Muscle layer of colon (tissue), 2 donors: Measurements from ENCODE around the gene SRM.
"Not testable (repeated sequence)": the region's sequence is repeated elsewhere in the genome, so short reads cannot be mapped to it uniquely, and the experiment has no call there.

Experiments
- H3K27ac ChIP-seq: one replicate; pipeline ENCODE4 v1.7.0; 2013; ENCODE audit warnings: low read depth, mild to moderate bottlenecking, low read length, moderate library complexity
- H3K27me3 ChIP-seq, 2 donors: one replicate each; pipeline ENCODE4 v1.7.0; 2013; ENCODE audit warnings: low read length in 2 of 2, mild to moderate bottlenecking in 2 of 2; ENCODE audit not compliant: insufficient read depth in 2 of 2, control insufficient read depth in 1 of 2
- H3K36me3 ChIP-seq: one replicate; pipeline ENCODE4 v1.7.0; 2013; ENCODE audit warnings: mild to moderate bottlenecking, low read length; ENCODE audit not compliant: insufficient read depth
- H3K4me1 ChIP-seq: one replicate; pipeline ENCODE4 v1.7.0; 2013; ENCODE audit warnings: mild to moderate bottlenecking, low read length; ENCODE audit not compliant: insufficient read depth
- H3K4me3 ChIP-seq, 2 donors: one replicate each; pipeline ENCODE4 v1.7.0; 2013; ENCODE audit warnings: low read length in 2 of 2, low read depth in 1 of 2, mild to moderate bottlenecking in 1 of 2, moderate library complexity in 1 of 2
- H3K9ac ChIP-seq: one replicate; pipeline ENCODE4 v1.7.0; 2013; ENCODE audit warnings: low read length
- H3K9me3 ChIP-seq: one replicate; pipeline ENCODE4 v1.7.0; 2013; ENCODE audit warnings: mild to moderate bottlenecking, low read length
- donor health status: abdominal sarcoma.
- donor health status: Adenocarcinoma of cecum.

The SRM gene

DNA sequence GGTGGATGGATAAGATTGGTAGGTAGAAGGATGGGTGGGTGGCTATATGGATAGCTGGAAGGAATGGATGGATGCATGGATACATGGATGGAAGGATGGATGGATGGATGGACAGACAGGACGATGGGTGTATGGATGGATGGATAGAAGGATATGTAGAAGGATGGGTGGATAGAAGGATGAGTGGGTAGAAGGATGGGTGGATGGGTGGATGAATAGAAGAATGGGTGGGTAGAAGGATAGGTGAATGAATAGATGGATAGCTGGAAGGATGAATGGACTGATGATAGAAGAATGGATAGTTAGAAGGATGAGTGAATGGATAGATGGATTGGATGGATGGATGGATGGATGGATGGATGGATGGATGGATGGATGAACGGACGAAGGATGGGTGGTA lies 17.8 kb downstream of the SRM start:
- H3K4me3 ChIP-seq, result no peak overlapping the region
- no peaks in the 10 kb centered on the region for H3K27me3 ChIP-seq
- H3K4me1 ChIP-seq, result peaks cover 12% of the 10 kb centered on the region
- H3K27ac ChIP-seq, result no peak overlapping the region
- no peak overlapping the region for H3K9ac ChIP-seq
- H3K9me3 ChIP-seq, result no peaks in the 10 kb centered on the region
- H3K36me3 ChIP-seq, result no peaks in the 10 kb centered on the region

DNA sequence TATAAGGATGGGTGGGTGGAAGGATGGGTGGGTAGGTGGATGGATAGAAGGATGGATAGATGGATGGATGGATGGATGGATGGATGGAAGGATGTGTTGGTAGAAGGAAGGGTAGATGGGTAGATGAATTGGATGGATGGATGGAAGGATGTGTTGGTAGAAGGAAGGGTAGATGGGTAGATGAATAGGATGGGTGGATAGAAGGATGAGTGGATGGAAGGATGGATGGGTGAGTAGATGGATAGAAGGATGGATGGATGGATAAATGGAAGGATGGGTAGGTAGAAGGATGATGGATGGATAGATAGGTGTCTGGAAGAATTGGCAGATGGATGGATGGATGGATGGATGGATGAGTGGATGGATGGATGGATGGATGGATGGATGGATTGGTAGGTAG lies 18.8 kb downstream of the SRM start:
- no peak overlapping the region for H3K4me3 ChIP-seq

DNA sequence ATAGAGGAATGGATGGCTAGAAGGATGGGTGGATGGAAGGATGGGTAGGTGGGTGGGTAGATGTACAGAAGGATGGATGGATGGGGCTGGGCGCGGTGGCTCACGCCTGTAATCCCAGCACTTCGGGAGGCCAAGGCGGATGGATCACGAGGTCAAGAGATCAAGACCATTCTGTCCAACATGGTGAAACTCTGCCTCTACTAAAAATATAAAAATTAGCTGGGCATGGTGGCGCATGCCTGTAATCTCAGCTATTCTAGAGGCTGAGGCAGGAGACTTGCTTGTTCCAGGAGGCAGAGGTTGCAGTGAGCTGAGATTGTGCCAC lies 19.8 kb downstream of the SRM start:
- not testable (repeated sequence) for H3K27ac ChIP-seq, H3K27me3 ChIP-seq, H3K4me3 ChIP-seq, H3K9me3 ChIP-seq, H3K9ac ChIP-seq, H3K36me3 ChIP-seq
- peaks cover 12% of the 10 kb centered on the region for H3K4me1 ChIP-seq

More for the DNA sequence above, 18.8 kb downstream of the SRM start:
- Histone ChIP-seq H3K27ac (no peak overlapping the region), H3K4me1 (peaks cover 12% of the 10 kb centered on the region), H3K27me3 (no peaks in the 10 kb centered on the region), H3K9ac (no peak overlapping the region), H3K9me3 (no peaks in the 10 kb centered on the region), H3K36me3 (no peaks in the 10 kb centered on the region)

DNA sequence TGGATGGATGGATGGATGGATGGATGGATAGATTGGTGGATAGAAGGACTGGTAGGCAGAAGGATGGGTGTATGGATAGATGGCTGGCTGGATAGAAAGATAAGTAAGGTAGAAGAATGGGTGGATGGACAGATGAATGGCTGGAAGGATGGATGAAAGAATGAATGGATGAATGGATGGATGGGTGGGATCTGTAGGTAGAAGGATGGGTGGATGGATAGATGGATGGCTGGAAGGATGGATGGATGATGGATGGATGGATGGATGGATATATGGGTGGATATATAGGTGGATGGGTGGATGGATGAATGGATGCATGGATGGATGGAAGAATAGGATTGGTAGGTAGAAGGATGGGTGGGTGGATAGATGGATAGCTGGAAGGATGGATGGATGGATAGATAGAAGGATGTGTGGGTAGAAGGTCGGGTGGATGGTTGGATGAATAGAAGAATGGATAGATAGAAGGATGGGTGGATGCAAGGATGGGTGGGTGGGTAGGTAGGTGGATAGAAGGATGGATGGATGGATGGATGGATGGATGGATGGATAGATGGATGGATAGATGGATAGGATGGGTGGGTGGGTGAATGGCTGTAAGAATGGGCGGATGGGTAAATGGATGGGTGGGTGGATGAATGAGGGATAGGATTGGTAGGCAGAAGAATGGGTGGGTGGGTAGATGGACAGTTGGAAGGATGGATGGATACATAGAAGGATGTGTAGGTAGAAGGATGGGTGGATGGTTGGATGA lies 20.3 kb downstream of the SRM start:
- Histone ChIP-seq H3K36me3 (no peaks in the 10 kb centered on the region), H3K4me1 (peaks cover 12% of the 10 kb centered on the region), H3K27ac (no peak overlapping the region), H3K4me3 (no peak overlapping the region), H3K9ac (no peak overlapping the region), H3K9me3 (no peaks in the 10 kb centered on the region), H3K27me3 (no peaks in the 10 kb centered on the region)

DNA sequence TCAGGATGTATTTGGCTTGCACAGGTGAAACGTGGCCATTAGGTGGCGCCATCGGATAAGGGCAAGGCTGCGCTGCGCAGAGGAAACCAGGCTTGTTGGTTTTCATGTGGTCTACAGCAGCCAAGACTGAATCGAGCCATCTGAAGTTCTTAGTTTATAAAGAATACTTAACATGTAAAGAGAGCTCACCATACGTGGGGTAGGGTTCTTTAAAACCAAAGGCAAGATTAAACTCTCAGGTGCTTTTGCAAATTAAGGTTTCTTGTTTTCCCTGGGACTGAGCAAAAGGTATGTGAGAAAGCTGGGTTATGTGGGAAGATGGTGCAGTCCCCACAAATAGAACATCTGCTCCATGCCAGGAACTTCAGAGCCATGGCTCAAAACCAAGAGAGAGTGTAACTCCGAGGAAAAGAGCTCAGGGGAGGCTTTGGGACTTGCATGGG lies 22.1 kb downstream of the SRM start:
- Histone ChIP-seq H3K4me3 (peak overlapping the region in 1 of 2 donors; percentile 32), H3K27me3 (no peaks in the 10 kb centered on the region), H3K9ac (no peak overlapping the region), H3K36me3 (no peaks in the 10 kb centered on the region), H3K27ac (no peak overlapping the region), H3K4me1 (peaks cover 12% of the 10 kb centered on the region), H3K9me3 (no peaks in the 10 kb centered on the region)

DNA sequence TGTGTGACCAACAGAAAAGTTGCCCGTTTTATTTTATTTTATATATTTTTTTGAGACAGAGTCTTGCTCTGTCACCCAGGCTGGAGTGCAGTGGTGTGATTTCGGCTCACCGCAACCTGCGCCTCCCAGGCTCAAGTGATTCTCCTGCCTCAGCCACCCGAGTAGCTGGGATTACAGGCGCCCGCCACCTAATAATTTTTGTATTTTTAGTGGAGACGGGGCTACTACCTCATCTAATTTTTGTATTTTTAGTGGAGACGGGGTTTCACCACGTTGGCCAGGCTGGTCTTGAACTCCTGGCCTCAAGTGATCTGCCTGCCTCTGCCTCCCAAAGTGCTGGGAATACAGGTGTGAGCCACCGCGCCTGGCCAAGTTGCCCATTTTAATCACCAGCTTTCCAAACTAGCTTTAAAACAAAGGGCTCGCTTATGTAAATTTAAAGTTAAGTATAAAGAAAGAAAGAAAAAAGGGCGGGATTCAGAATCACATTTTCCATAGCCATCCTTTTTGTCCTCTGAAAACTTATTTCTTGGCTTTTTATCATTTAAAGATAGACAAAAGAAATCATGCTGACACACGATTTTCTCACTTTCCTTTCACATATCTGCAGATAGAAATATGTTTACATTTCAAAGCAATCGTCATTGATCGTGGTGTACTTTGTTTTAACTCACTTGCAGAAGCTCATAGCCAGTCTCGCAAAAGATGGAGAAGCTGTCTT lies 22.6 kb downstream of the SRM start:
- H3K27ac ChIP-seq, H3K4me3 ChIP-seq, H3K36me3 ChIP-seq, H3K9me3 ChIP-seq, H3K9ac ChIP-seq, H3K27me3 ChIP-seq: not testable (repeated sequence)
- peaks cover 12% of the 10 kb centered on the region for H3K4me1 ChIP-seq

DNA sequence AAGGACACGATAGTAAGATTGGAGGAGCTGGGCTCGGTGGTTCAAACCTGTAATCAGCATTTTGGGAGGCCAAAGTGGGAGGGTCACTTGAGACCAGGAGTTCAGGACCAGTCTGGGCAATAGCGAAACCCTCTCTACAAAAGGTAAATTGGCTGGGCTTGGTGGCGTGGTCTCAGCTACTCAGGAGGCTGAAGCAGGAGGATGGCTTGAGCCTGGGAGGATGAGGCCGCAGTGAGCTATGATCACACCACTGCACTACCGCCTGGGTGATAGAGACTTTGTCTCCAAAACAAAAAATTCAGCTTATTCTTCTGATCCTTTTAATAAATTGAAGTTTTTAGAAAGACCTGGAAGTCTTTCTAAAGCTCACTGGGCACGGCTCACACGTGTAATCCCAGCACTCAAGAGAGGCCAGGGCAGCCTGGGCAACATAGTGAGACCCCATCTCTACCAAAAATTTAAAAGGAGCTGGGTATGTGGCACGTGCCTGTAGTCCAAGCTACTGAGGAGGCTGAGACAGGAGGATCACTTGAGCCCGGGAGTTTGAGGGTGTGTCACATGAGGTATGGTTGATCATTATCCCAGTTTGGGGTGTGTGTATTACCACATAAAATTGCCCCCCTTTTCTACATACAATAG lies 28.1 kb downstream of the SRM start:
- Histone ChIP-seq H3K4me3 (no peak overlapping the region), H3K4me1 (no peaks in the 10 kb centered on the region), H3K36me3 (peaks cover 10% of the 10 kb centered on the region), H3K27me3 (no peaks in the 10 kb centered on the region), H3K9me3 (no peaks in the 10 kb centered on the region), H3K9ac (no peak overlapping the region), H3K27ac (no peak overlapping the region)

DNA sequence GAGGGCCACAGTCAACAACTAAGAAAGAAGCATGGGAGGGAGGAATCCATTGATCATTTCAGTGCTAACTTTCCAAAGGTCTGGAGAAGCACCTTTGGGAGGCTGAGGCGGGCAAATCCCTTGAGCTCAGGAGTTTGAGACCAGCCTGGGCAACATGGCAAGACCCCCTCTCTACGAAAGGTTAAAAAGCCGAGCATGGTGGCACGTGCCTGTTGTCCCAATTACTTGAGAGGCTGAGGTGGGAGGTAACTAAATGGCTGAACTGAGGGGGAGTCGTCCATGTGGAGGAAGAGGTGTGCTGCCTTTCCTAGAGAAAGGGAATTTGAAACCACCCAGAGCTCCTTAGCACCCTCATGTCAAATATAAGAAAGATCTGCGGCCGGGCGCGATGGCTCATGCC lies 29.0 kb downstream of the SRM start:
- Histone ChIP-seq H3K9me3 (no peaks in the 10 kb centered on the region), H3K4me1 (no peaks in the 10 kb centered on the region), H3K9ac (no peak overlapping the region), H3K36me3 (peaks cover 19% of the 10 kb centered on the region), H3K27ac (no peak overlapping the region), H3K27me3 (no peaks in the 10 kb centered on the region), H3K4me3 (no peak overlapping the region)

DNA sequence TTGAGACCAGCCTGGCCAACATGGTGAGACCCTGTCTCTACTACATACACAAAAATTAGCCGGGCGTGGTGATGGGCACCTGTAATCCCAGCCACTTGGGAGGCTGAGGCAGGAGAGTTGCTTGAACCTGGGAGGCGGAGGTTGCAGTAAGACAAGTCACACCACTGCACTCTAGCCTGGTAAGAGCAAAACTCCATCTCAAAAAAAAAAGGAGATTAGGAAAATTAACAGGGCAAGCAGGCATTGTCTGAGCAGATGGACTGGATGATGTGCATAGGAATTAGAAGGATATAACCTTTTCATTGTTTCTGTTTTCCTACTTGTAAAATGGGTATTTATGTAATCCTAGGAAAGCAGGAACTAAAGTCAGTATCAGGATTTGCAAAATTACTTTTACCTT lies 31.8 kb downstream of the SRM start:
- H3K36me3 ChIP-seq, result peaks cover 40% of the 10 kb centered on the region
- H3K27ac ChIP-seq, result no peak overlapping the region
- no peak overlapping the region for H3K4me3 ChIP-seq
- H3K9ac ChIP-seq, result no peak overlapping the region
- no peaks in the 10 kb centered on the region for H3K4me1 ChIP-seq
- no peaks in the 10 kb centered on the region for H3K9me3 ChIP-seq
- H3K27me3 ChIP-seq, result no peaks in the 10 kb centered on the region

DNA sequence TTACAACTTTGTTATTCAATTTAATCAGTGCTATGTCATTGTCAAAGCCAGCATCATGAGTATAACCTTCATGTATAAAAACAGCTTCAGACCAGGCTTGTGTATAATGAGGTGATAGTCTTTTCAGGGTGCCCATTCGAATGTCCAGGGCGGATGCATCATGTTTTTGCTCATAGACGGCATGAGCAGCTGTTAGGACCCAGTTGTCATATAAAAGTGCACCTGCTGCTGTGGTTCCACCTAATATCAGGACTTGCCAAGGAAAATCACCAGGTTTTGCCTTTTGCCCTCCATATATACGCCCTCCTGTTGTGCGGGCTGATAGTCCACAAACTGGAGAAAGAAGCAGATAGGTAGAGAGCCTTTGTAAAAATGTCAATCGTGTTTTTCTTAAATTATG lies 32.5 kb downstream of the SRM start:
- no peaks in the 10 kb centered on the region for H3K9me3 ChIP-seq
- no peak overlapping the region for H3K27ac ChIP-seq
- H3K4me3 ChIP-seq, result no peak overlapping the region
- no peaks in the 10 kb centered on the region for H3K4me1 ChIP-seq
- H3K9ac ChIP-seq, result no peak overlapping the region
- H3K27me3 ChIP-seq, result no peaks in the 10 kb centered on the region
- H3K36me3 ChIP-seq, result peaks cover 43% of the 10 kb centered on the region

DNA sequence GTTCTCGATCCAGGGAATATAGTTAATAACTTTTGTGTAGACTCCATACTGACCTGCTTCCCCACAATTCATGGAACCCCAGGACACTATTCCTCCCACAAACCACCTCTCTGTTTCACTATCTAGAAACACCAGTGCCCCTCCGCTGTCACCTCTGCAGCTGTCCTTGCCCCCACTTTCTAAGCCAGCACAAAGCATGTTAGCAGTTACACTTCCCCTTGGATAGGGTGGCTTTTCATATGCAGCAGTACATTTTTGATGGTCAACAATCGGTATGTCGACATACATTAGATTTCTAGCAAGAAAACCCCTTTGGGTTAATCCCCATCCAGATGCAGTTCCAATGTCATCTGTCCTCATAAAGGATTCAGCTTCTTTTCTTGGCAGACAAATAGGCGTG lies 32.9 kb downstream of the SRM start:
- Histone ChIP-seq H3K36me3 (peaks cover 47% of the 10 kb centered on the region), H3K9ac (no peak overlapping the region), H3K27ac (no peak overlapping the region), H3K4me3 (no peak overlapping the region), H3K27me3 (no peaks in the 10 kb centered on the region), H3K9me3 (no peaks in the 10 kb centered on the region), H3K4me1 (no peaks in the 10 kb centered on the region)
